Immature natural killer cell (primary cell): Measurements from ENCODE around the gene ERMAP. TPM values are rescaled to one million over a fixed set of nuclear protein-coding genes. Genes with fewer than 3 reads are reported as not detected.
"Not testable (repeated sequence)": the region's sequence is repeated elsewhere in the genome, so short reads cannot be mapped to it uniquely, and the experiment has no call there.

ENCODE experiments used
- DNase-seq, 3 donors: peaks; one replicate each; pipeline ENCODE4 v3.0.0; 2022; ENCODE audit warnings: mixed read lengths in 1 of 3
- H3K27ac Mint-ChIP-seq, 6 donors: one replicate each; pipeline ENCODE4 v1.8.0; 2020; ENCODE audit warnings: mixed read lengths in 6 of 6, mild to moderate bottlenecking in 5 of 6, inconsistent platforms in 4 of 6, moderate library complexity in 3 of 6
- H3K27me3 Mint-ChIP-seq, 3 donors: one replicate each; pipeline ENCODE4 v1.8.0; 2020 to 2021; ENCODE audit warnings: low read depth in 3 of 3, mild to moderate bottlenecking in 3 of 3, mixed read lengths in 3 of 3, moderate library complexity in 3 of 3, inconsistent platforms in 1 of 3
- H3K36me3 Mint-ChIP-seq, 3 donors: one replicate each; pipeline ENCODE4 v1.8.0; 2020; ENCODE audit warnings: mixed read lengths in 3 of 3, inconsistent platforms in 2 of 3, mild to moderate bottlenecking in 2 of 3
- H3K4me1 Mint-ChIP-seq, 2 donors: one replicate each; pipeline ENCODE4 v1.8.0; 2020; ENCODE audit warnings: inconsistent platforms in 2 of 2, mild to moderate bottlenecking in 2 of 2, mixed read lengths in 2 of 2, moderate library complexity in 1 of 2
- H3K4me3 Mint-ChIP-seq, 5 donors: one replicate each; pipeline ENCODE4 v1.8.0; 2020; ENCODE audit warnings: mild to moderate bottlenecking in 5 of 5, mixed read lengths in 5 of 5, inconsistent platforms in 3 of 5, moderate library complexity in 3 of 5
- H3K9me3 Mint-ChIP-seq, 6 donors: one replicate each; pipeline ENCODE4 v1.8.0; 2020; ENCODE audit warnings: mild to moderate bottlenecking in 6 of 6, mixed read lengths in 6 of 6, inconsistent platforms in 4 of 6, moderate library complexity in 3 of 6
- polyA plus RNA-seq, 3 donors: library from polyadenylated mRNA; unstranded; fragments of 300-500 nt; fragmentation: Illumina TruSeq; gene quantifications; one replicate each; pipeline ENCODE4 v1.2.3, GENCODE V29; 2021

Gene ERMAP
- polyA plus RNA-seq, 3 donors from 2014 or later, result 2.2 to 4.2 (median 2.8) TPM

GRCh38 chr1:42851420-42851819, 34.5 kb downstream of the ERMAP start:
- DNase-seq, result no peak
- Mint-ChIP-seq H3K4me3 (no peak overlapping the region), H3K9me3 (no peaks in the 10 kb centered on the region), H3K36me3 (peaks cover 7 to 19% (median 10%) of the 10 kb centered on the region in 3 donors), H3K4me1 (peaks cover 19 to 28% of the 10 kb centered on the region in 2 donors), H3K27ac (no peak overlapping the region), H3K27me3 (peaks cover 0 to 3% (median 2%) of the 10 kb centered on the region in 3 donors)

- H3K4me1 Mint-ChIP-seq, result peaks cover 15 to 22% of the 10 kb centered on the region in 2 donors
- no peak for DNase-seq
- H3K4me3 Mint-ChIP-seq, result no peak overlapping the region
- peak overlapping the region in 4 of 6 donors; percentile 5 to 39 (median 20) for H3K27ac Mint-ChIP-seq
- peaks cover 0 to 2% (median 0%) of the 10 kb centered on the region in 3 donors for H3K27me3 Mint-ChIP-seq
- H3K36me3 Mint-ChIP-seq, result peaks cover 7 to 19% (median 10%) of the 10 kb centered on the region in 3 donors
- H3K9me3 Mint-ChIP-seq, result no peaks in the 10 kb centered on the region
Observed at GRCh38 chr1:42851960-42852607, 35.2 kb downstream of the ERMAP start.

GRCh38 chr1:42852608-42852980, 35.7 kb downstream of the ERMAP start:
- Mint-ChIP-seq H3K9me3 (no peaks in the 10 kb centered on the region), H3K4me3 (no peak overlapping the region), H3K27ac (peak overlapping the region in 5 of 6 donors; percentile 5 to 39 (median 17)), H3K27me3 (peaks cover 0 to 2% (median 0%) of the 10 kb centered on the region in 3 donors), H3K36me3 (peaks cover 7 to 22% (median 15%) of the 10 kb centered on the region in 3 donors), H3K4me1 (peaks cover 10 to 17% of the 10 kb centered on the region in 2 donors)
- DNase-seq, result no peak

GRCh38 chr1:42853116-42853884, 36.4 kb downstream of the ERMAP start:
- DNase-seq, result no peak
- Mint-ChIP-seq H3K27ac (peak overlapping the region in 2 of 6 donors; percentile 12 to 21), H3K27me3 (peaks cover under 1 to 5% (median 2%) of the 10 kb centered on the region in 3 donors), H3K36me3 (peaks cover 7 to 22% (median 22%) of the 10 kb centered on the region in 3 donors), H3K9me3 (no peaks in the 10 kb centered on the region), H3K4me3 (no peak overlapping the region), H3K4me1 (peaks cover 6 to 10% of the 10 kb centered on the region in 2 donors)

GRCh38 chr1:42856554-42856953, 39.6 kb downstream of the ERMAP start:
- DNase-seq, H3K4me1 Mint-ChIP-seq, H3K27ac Mint-ChIP-seq, H3K4me3 Mint-ChIP-seq: not testable (repeated sequence)
- Mint-ChIP-seq H3K9me3 (peaks cover 0 to 13% (median 9%) of the 10 kb centered on the region in 6 donors), H3K27me3 (peaks cover 10 to 20% (median 13%) of the 10 kb centered on the region in 3 donors), H3K36me3 (peaks cover 9 to 18% (median 13%) of the 10 kb centered on the region in 3 donors)

GRCh38 chr1:42859366-42859765, 42.4 kb downstream of the ERMAP start:
- H3K4me3 Mint-ChIP-seq, H3K4me1 Mint-ChIP-seq, DNase-seq, H3K27ac Mint-ChIP-seq: not testable (repeated sequence)
- H3K36me3 Mint-ChIP-seq, result peaks cover 9 to 13% (median 11%) of the 10 kb centered on the region in 3 donors
- H3K27me3 Mint-ChIP-seq, result peaks cover 10 to 28% (median 18%) of the 10 kb centered on the region in 3 donors
- peaks cover 1 to 23% (median 12%) of the 10 kb centered on the region in 6 donors for H3K9me3 Mint-ChIP-seq

GRCh38 chr1:42860339-42861013, 43.6 kb downstream of the ERMAP start:
- Mint-ChIP-seq H3K4me3 (no peak overlapping the region), H3K9me3 (peaks cover 1 to 23% (median 12%) of the 10 kb centered on the region in 6 donors), H3K27me3 (peaks cover 10 to 28% (median 23%) of the 10 kb centered on the region in 3 donors), H3K4me1 (no peaks in the 10 kb centered on the region), H3K36me3 (peaks cover 9 to 13% (median 11%) of the 10 kb centered on the region in 3 donors), H3K27ac (no peak overlapping the region)
- no peak for DNase-seq

- Mint-ChIP-seq H3K4me1 (no peaks in the 10 kb centered on the region), H3K9me3 (peaks cover 1 to 23% (median 12%) of the 10 kb centered on the region in 6 donors)
Observed at GRCh38 chr1:42861014-42861399, 44.1 kb downstream of the ERMAP start.

GRCh38 chr1:42866549-42866948, 49.6 kb downstream of the ERMAP start:
- H3K27ac Mint-ChIP-seq, result no peak overlapping the region
- no peaks in the 10 kb centered on the region for H3K4me1 Mint-ChIP-seq
- H3K36me3 Mint-ChIP-seq, result no peaks in the 10 kb centered on the region
- DNase-seq, result no peak
- H3K27me3 Mint-ChIP-seq, result peaks cover 5 to 18% (median 10%) of the 10 kb centered on the region in 3 donors
- peaks cover 0 to 10% (median 3%) of the 10 kb centered on the region in 6 donors for H3K9me3 Mint-ChIP-seq
- H3K4me3 Mint-ChIP-seq, result no peak overlapping the region

More at GRCh38 chr1:42861014-42861399, 44.1 kb downstream of the ERMAP start:
- Mint-ChIP-seq H3K27ac (no peak overlapping the region), H3K4me3 (no peak overlapping the region), H3K27me3 (peaks cover 12 to 28% (median 22%) of the 10 kb centered on the region in 3 donors), H3K36me3 (peaks cover 8 to 13% (median 9%) of the 10 kb centered on the region in 3 donors)
- DNase-seq, result no peak

GRCh38 chr1:42868466-42868865, 51.5 kb downstream of the ERMAP start:
- not testable (repeated sequence) for H3K4me3 Mint-ChIP-seq, H3K36me3 Mint-ChIP-seq, H3K9me3 Mint-ChIP-seq, H3K4me1 Mint-ChIP-seq, DNase-seq, H3K27ac Mint-ChIP-seq
- peaks cover 5 to 16% (median 7%) of the 10 kb centered on the region in 3 donors for H3K27me3 Mint-ChIP-seq

GRCh38 chr1:42869254-42869653, 52.3 kb downstream of the ERMAP start:
- not testable (repeated sequence) for H3K4me3 Mint-ChIP-seq, H3K9me3 Mint-ChIP-seq, DNase-seq, H3K4me1 Mint-ChIP-seq, H3K27ac Mint-ChIP-seq, H3K36me3 Mint-ChIP-seq
- peaks cover 2 to 14% (median 5%) of the 10 kb centered on the region in 3 donors for H3K27me3 Mint-ChIP-seq

- peaks cover 2 to 14% (median 5%) of the 10 kb centered on the region in 3 donors for H3K27me3 Mint-ChIP-seq
- H3K4me1 Mint-ChIP-seq, H3K9me3 Mint-ChIP-seq, DNase-seq, H3K36me3 Mint-ChIP-seq, H3K4me3 Mint-ChIP-seq, H3K27ac Mint-ChIP-seq: not testable (repeated sequence)
Observed at GRCh38 chr1:42869751-42870150, 52.8 kb downstream of the ERMAP start.

GRCh38 chr1:42873108-42873507, 56.2 kb downstream of the ERMAP start:
- DNase-seq, H3K4me1 Mint-ChIP-seq, H3K36me3 Mint-ChIP-seq, H3K9me3 Mint-ChIP-seq, H3K4me3 Mint-ChIP-seq, H3K27ac Mint-ChIP-seq: not testable (repeated sequence)
- H3K27me3 Mint-ChIP-seq, result peaks cover 0 to 20% (median 16%) of the 10 kb centered on the region in 3 donors
